ENCODE measurements around the gene SLC35A3.

SLC35A3 gene

DNA sequence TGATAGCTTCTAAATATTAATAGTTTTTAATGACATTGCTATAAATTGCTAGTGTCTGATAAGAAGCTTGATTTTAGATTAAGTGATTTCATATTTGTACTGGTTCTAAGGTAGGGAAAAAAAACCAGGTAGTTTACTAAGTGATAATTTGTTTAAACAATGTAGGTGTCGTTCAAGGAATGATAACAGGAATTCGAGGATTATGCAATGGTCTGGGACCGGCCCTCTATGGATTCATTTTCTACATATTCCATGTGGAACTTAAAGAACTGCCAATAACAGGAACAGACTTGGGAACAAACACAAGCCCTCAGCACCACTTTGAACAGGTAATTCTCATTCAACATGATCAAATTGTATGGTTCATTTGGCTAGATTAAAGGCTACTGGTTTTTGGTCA lies 110.5 kb downstream of the SLC35A3 start:
- no peak overlapping the region for H3K27ac ChIP-seq (ENCODE audit: low read length)
- no peaks in the 10 kb centered on the region for H3K4me1 ChIP-seq (ENCODE audit: control insufficient read depth in 1 of 2, insufficient read depth in 2 of 2, low read length in 2 of 2)
- no peaks in the 10 kb centered on the region for H3K27me3 ChIP-seq (ENCODE audit: low read depth, low read length)
- no peaks in the 10 kb centered on the region for H3K9me3 ChIP-seq (ENCODE audit: control insufficient read depth in 1 of 2, low read length in 2 of 2)
- no peak overlapping the region for H3K4me3 ChIP-seq (ENCODE audit: low read depth in 1 of 2, low read length in 2 of 2)
- H3K36me3 ChIP-seq (ENCODE audit: control insufficient read depth in 1 of 2, insufficient read depth in 2 of 2, low read length in 2 of 2): peaks cover 30 to 43% of the 10 kb centered on the region in 2 donors
